ENCODE data around the gene GNAI2. TPM values are rescaled to one million over a fixed set of nuclear protein-coding genes. Genes with fewer than 3 reads are reported as not detected.

Gene GNAI2
- total and polyA plus RNA-seq, 2 donors from 2014 or later = 141 to 245 TPM

GRCh38 chr3:50241163-50241562 lies 5.2 kb downstream of the GNAI2 start:
- Histone ChIP-seq H3K27ac (ENCODE audit: low read depth in 2 of 2, low read length in 2 of 2) (peak overlapping the region; percentile 61 to 66), H3K9ac (ENCODE audit: low read length in 3 of 3) (peak overlapping the region in 1 of 3 donors; percentile 33), H3K9me3 (ENCODE audit: control insufficient read depth in 2 of 3, insufficient read depth in 1 of 3, low read length in 3 of 3) (no peaks in the 10 kb centered on the region), H3K36me3 (ENCODE audit: control insufficient read depth in 2 of 3, insufficient read depth in 3 of 3, low read length in 3 of 3) (peaks cover 0 to 2% (median 2%) of the 10 kb centered on the region in 3 donors), H3K4me3 (ENCODE audit: low read length in 3 of 3) (no peak overlapping the region), H3K4me1 (ENCODE audit: control insufficient read depth in 2 of 3, insufficient read depth in 2 of 3, low read depth in 1 of 3, low read length in 3 of 3) (peaks cover 0 to 79% (median 36%) of the 10 kb centered on the region in 3 donors), H3K27me3 (ENCODE audit: control insufficient read depth, insufficient read depth, low read length) (no peaks in the 10 kb centered on the region)
- FAIRE-seq = no peak
- DNase-seq = peak; percentile 54 to 82 (median 70)
- intact Hi-C loops (cut with DNase I) = no loop called here
- TF ChIP-seq, protein P1, sequence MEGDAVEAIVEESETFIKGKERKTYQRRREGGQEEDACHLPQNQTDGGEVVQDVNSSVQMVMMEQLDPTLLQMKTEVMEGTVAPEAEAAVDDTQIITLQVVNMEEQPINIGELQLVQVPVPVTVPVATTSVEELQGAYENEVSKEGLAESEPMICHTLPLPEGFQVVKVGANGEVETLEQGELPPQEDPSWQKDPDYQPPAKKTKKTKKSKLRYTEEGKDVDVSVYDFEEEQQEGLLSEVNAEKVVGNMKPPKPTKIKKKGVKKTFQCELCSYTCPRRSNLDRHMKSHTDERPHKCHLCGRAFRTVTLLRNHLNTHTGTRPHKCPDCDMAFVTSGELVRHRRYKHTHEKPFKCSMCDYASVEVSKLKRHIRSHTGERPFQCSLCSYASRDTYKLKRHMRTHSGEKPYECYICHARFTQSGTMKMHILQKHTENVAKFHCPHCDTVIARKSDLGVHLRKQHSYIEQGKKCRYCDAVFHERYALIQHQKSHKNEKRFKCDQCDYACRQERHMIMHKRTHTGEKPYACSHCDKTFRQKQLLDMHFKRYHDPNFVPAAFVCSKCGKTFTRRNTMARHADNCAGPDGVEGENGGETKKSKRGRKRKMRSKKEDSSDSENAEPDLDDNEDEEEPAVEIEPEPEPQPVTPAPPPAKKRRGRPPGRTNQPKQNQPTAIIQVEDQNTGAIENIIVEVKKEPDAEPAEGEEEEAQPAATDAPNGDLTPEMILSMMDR (IDR thresholded peaks at IDR 0.05; ENCODE audit: borderline replicate concordance, extremely low read depth, insufficient read depth) = no peak

DNA sequence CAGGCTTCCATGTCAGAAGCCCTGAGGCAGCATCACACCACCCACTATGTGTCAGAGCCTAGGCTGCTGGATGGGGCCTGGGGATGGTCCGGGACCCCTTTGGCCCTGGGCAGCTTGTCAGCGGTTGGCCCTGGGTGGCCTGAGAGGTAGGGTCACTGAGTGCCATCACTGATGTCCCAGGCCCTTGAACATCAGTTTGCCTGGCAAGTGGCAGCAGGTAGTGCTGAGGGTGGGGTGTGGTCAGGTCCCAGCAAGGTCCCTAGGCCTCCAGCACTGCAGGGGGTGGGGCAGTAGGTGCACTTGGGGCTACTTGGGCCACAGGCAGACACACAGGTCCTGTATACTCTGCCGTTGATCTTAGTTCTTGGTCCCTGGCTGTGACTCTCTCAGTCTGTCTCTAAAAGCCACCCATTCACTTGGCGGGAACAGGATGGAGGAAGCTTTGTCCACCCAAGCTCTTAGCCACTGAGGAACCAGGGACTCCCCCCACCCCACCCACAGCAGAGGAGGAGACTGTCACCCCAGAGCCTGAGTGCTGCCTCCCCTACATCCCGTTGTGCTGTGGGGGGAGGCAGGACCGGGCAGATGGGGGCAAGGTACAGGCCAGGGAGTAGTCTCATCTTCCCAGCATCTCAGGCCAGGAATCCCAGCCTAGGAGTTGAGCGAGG lies 5.8 kb downstream of the GNAI2 start:
- DNase-seq = peak in 2 of 5 donors; percentile 53 to 65
- Histone ChIP-seq H3K27me3 (ENCODE audit: control insufficient read depth, insufficient read depth, low read length) (no peaks in the 10 kb centered on the region), H3K27ac (ENCODE audit: low read depth in 2 of 2, low read length in 2 of 2) (peak overlapping the region; percentile 66 to 68), H3K9me3 (ENCODE audit: control insufficient read depth in 2 of 3, insufficient read depth in 1 of 3, low read length in 3 of 3) (no peaks in the 10 kb centered on the region), H3K9ac (ENCODE audit: low read length in 3 of 3) (peak overlapping the region in 2 of 3 donors; percentile 33 to 36), H3K36me3 (ENCODE audit: control insufficient read depth in 2 of 3, insufficient read depth in 3 of 3, low read length in 3 of 3) (peaks cover 0 to 2% (median 2%) of the 10 kb centered on the region in 3 donors), H3K4me3 (ENCODE audit: low read length in 3 of 3) (no peak overlapping the region), H3K4me1 (ENCODE audit: control insufficient read depth in 2 of 3, insufficient read depth in 2 of 3, low read depth in 1 of 3, low read length in 3 of 3) (peaks cover 0 to 85% (median 43%) of the 10 kb centered on the region in 3 donors)
- intact Hi-C loops (cut with DNase I) = no loop called here
- FAIRE-seq = no peak
- TF ChIP-seq, protein P1 (IDR thresholded peaks at IDR 0.05; ENCODE audit: borderline replicate concordance, extremely low read depth, insufficient read depth) = no peak

DNA sequence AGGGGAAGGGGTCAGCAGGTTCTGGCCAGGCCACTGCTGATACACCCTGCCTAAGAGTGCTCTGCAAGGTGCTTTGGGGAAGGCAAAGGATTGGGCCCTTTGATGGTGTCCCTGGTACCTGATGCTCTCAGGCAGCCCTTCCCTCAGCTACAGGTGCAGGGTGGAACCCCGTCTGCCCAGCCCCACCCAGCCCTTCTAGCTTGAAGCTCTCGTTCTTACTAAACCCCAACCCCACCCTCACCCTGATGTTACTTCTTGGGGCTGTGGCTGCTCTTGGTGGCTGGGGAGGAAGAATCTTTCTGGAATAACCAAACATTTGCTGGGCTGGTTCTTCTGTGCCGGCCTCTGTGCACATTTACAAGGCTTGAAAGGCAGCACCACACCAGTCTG lies 6.4 kb downstream of the GNAI2 start:
- TF ChIP-seq, protein P1 (IDR thresholded peaks at IDR 0.05; ENCODE audit: borderline replicate concordance, extremely low read depth, insufficient read depth) = no peak
- Histone ChIP-seq H3K27ac (ENCODE audit: low read depth in 2 of 2, low read length in 2 of 2) (peak overlapping the region; percentile 66 to 83), H3K27me3 (ENCODE audit: control insufficient read depth, insufficient read depth, low read length) (no peaks in the 10 kb centered on the region), H3K4me3 (ENCODE audit: low read length in 3 of 3) (no peak overlapping the region), H3K4me1 (ENCODE audit: control insufficient read depth in 2 of 3, insufficient read depth in 2 of 3, low read depth in 1 of 3, low read length in 3 of 3) (peaks cover 0 to 87% (median 45%) of the 10 kb centered on the region in 3 donors), H3K36me3 (ENCODE audit: control insufficient read depth in 2 of 3, insufficient read depth in 3 of 3, low read length in 3 of 3) (peaks cover 2 to 3% (median 2%) of the 10 kb centered on the region in 3 donors), H3K9ac (ENCODE audit: low read length in 3 of 3) (peak overlapping the region in 1 of 3 donors; percentile 36), H3K9me3 (ENCODE audit: control insufficient read depth in 2 of 3, insufficient read depth in 1 of 3, low read length in 3 of 3) (no peaks in the 10 kb centered on the region)
- intact Hi-C loops (cut with DNase I) = no loop called here
- DNase-seq (no peak), FAIRE-seq (no peak)

All from kidney (tissue), 14 donors.